ENCODE results near the gene RTEL1.
"Not testable (repeated sequence)": the region's sequence is repeated elsewhere in the genome, so short reads cannot be mapped to it uniquely, and the experiment has no call there.

RTEL1 gene

DNA sequence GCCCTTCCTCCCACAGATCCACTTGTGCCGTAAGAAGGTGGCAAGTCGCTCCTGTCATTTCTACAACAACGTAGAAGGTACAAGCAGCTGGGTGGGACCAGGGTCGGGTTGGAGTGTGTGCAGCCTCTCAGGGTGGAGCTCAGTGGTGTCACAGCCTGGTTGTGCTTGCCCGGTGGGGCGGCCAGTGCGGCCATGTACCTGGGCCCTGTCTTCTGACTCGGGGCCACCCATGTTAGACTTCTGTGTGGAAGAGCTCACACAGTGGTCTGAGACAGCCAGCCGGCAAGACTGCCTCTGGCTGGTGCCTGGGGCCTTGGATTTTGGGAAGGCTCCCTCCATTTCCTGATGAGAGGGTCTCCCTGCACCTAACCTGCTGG is 4.7 kb downstream of the RTEL1 start:
- TF ChIP-seq POLR2A (IDR thresholded peaks at IDR 0.05; ENCODE audit: low read depth, low read length): no peak
- no peak for FAIRE-seq

DNA sequence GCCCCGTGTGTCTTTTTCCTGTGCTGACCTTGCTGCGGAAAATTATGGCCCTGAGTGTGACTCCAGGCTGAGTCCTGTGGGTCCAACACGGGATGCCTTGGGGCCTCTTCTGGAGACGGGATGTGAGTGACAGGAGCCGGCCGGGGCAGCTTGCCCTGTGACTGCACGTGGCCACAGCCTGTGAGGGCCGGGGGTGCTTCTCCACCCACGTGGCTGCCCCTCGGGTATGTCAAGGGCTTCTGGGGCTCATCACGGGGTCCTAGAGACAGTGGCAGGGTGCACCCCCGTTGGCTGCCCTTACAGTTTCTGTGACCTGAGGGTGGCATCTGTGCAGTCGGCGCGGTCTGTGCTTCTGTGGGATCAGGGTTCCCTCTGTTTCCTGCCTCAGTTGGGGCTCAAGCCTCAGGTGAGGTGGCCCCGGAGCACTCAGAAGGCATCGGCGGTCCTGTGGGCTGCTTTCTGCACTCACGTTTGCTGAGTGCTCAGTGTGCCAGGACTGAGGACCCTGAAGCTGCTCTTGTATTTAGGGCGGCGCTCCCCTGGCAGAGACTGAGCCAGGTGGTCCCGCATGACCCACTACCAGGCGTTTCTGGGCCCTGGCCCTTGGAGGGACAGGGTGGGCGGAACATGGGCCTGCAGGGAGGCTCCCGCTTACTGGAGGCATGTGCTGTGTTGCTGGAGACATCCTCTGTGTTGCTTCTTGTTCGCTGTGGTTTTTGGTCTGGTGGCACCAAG is 5.4 kb downstream of the RTEL1 start:
- DNase-seq (ENCODE audit: insufficient read length, low spot score) (no peak), FAIRE-seq (no peak)
- TF ChIP-seq POLR2A (IDR thresholded peaks at IDR 0.05; ENCODE audit: low read depth, low read length): no peak

More for the DNA sequence above, 4.7 kb downstream of the RTEL1 start:
- no peak for DNase-seq (ENCODE audit: insufficient read length, low spot score)

DNA sequence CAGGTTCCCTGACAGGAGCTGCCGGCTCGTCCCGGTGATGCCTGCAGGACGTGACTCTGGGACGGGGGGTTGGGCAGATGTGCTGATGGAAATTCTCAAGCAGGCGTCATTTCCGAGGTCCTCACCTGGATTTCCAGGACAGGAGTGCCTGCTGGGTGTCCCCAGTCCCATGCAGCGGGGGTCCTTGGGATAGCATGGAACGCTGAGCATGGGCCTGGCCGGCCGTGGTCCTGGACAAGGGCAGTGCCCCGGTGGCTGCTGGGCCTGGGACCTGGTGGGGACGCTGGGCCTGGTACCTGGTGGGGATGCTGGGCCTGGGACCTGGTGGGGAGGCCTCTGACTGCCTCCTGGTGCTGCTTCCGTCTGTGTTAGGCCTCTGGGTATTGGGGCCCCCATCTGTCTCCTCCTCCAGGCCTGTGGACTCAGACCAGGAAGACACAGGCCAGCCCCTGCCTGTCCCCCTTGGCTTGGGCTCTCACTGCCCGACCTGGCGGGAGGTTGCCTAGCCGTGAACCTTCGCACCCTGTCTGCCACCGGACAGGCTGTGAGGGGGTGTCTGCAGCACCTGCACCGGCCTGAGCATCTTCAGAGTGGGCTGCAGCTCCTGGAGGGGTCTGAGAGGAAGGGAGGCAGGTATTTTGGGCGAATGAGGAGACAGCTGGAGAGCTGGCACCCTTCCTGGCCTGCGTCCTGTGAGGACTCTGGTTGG is 6.2 kb downstream of the RTEL1 start:
- FAIRE-seq: no peak
- no peak for TF ChIP-seq POLR2A (IDR thresholded peaks at IDR 0.05; ENCODE audit: low read depth, low read length)
- DNase-seq (ENCODE audit: insufficient read length, low spot score): no peak

DNA sequence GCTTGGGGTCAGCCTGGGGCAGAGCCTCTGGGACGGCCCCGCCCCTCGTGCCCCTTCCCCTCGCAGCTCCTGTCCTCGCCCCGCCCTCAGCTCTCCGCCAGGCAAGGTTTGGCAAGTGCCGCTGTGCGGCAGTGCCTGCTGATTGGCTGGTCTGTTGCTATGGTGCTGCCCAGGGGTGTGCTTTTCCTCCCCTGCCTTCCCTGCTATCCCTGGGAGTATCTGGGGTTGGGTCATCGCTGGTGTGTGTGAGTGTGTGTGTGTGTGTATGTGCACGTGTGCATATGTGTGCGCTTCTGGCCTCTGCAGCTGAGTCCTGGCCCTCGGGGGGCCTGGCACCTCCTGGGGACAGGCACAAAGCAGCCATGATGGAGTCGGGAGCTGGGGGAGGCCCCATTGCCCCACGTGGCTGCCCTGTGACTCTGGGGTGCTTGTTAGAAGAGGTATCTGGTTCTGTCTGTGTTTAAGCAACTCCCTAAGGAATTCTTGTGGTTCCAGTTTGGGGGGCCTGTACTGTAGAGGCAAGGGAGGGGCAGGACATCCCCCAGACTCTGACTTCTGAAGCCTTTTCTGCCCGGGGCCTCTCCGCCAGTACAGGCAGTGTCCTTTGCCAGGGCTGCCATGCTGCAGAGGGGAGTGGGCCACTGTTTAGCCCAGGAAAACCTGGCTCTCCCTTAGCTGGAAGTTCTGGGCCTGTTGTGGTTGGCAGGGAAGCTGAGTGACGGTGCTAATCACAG is 6.9 kb downstream of the RTEL1 start:
- DNase-seq (ENCODE audit: insufficient read length, low spot score) (no peak), FAIRE-seq (no peak)
- TF ChIP-seq POLR2A (IDR thresholded peaks at IDR 0.05; ENCODE audit: low read depth, low read length): no peak

DNA sequence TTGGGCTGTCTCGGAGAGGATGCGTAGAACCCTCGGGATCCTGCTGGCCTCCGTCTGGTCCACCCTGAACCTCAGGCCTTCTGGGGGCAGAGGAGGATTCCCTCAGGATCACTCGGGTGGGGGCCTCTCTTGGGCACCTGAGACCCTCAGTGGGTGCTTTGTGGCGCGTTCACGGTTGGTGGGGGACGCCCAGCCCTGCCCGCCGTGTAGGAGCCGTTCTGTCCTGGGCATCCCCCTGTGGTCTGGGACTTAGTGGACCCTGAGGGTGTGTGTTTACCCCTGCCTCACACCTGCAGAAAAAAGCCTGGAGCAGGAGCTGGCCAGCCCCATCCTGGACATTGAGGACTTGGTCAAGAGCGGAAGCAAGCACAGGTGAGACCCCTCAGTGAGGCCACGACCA is 7.6 kb downstream of the RTEL1 start:
- DNase-seq (ENCODE audit: insufficient read length, low spot score) (no peak), FAIRE-seq (no peak)
- no peak for TF ChIP-seq POLR2A (IDR thresholded peaks at IDR 0.05; ENCODE audit: low read depth, low read length)

DNA sequence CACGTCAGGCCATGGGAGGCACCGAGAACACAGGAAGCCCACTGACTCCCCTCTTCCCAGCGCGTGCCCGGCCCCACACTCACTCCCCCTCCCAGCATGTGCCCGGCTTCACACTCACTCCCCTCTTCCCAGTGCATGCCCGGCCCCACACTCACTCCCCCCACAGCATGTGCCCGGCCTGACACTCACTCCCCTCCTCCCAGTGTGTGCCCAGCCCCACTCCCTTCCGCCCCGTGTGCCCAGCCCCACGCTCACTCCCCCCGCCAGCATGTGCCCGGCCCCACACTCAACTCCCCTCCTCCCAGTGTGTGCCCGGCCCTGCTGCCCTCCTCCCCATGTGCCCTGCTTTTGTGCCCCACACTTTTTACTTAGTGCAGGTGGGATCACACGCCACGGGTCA is 9.7 kb downstream of the RTEL1 start:
- no peak for TF ChIP-seq POLR2A (IDR thresholded peaks at IDR 0.05; ENCODE audit: low read depth, low read length)
- no peak for FAIRE-seq
- no peak for DNase-seq (ENCODE audit: insufficient read length, low spot score)

DNA sequence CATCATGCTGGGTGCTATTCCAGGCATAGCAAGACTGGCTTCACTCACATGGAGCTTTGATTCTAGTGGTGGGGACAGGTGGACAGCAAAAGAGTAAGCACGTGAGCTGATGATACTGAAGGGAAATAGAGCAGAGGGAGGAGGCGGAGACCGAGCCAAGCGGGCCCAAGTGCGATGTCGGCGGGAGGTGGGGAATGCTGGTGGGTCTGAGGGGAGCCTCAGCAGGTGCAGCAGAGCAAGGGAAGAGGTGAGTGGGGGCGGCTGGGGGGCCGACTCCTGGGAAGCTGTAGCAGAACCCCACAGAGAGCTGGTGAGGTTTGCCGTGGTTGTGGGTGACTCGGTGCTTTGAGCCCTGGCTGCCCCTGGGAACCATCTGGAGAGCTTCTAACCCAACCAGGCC is 10.2 kb downstream of the RTEL1 start:
- FAIRE-seq (no peak), DNase-seq (ENCODE audit: insufficient read length, low spot score) (no peak)
- no peak for TF ChIP-seq POLR2A (IDR thresholded peaks at IDR 0.05; ENCODE audit: low read depth, low read length)

DNA sequence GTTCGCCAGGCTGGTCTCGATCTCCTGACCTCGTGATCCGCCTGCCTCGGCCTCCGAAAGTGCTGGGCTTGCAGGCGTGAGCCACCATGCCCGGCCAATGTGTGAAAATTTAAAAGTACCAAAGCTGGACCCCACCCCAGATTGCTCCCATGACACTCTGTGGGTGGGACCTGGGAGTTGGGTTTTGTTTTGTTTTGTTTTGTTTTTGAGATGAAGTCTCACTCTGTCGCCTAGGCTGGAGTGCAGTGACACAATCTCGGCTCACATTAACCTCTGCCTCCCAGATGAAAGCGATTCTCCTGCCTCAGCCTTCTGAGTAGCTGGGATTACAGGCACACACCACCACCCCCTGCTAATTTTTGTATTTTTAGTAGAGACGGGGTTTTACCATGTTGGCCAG is 13.6 kb downstream of the RTEL1 start:
- DNase-seq (ENCODE audit: insufficient read length, low spot score); FAIRE-seq: not testable (repeated sequence)

DNA sequence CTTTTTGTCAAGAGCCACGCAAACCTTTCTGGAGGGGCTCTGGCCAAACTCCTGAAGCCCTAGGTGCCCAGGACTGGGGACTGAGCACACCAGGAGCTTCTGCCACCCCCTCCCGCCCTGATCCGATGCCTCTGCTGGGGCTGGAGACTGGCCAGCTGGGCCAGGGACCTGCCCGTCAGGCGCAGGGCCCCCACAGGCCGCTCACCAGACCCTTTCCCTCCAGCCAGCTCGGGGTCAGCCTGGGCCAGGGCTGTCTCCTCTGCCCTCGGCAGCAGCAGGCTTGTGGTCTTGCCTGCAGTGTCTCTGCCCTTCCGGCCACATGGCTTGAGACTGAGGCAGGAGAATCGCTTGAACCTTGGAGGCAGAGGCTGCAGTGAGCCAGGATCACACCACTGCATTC is 14.6 kb downstream of the RTEL1 start:
- TF ChIP-seq POLR2A (IDR thresholded peaks at IDR 0.05; ENCODE audit: low read depth, low read length): no peak

DNA sequence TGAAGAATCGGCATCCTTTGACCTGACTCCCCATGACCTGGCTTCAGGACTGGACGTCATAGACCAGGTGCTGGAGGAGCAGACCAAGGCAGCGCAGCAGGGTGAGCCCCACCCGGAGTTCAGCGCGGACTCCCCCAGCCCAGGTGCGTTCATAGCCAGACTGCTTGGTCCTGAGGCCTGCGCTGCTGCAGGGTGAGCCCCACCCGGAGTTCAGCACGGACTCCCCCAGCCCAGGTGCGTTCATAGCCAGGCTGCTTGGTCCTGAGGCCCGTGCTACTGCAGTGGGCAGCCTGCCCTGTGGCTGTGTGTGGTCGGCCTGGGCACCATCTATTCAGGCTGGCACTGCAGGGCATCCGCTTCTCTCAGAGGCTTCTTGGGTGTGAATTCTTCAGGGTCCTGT is 15.8 kb downstream of the RTEL1 start:
- TF ChIP-seq POLR2A (IDR thresholded peaks at IDR 0.05; ENCODE audit: low read depth, low read length): no peak
- no peak for FAIRE-seq
- DNase-seq (ENCODE audit: insufficient read length, low spot score): no peak

More for the DNA sequence above, 14.6 kb downstream of the RTEL1 start:
- DNase-seq (ENCODE audit: insufficient read length, low spot score): no peak
- no peak for FAIRE-seq

DNA sequence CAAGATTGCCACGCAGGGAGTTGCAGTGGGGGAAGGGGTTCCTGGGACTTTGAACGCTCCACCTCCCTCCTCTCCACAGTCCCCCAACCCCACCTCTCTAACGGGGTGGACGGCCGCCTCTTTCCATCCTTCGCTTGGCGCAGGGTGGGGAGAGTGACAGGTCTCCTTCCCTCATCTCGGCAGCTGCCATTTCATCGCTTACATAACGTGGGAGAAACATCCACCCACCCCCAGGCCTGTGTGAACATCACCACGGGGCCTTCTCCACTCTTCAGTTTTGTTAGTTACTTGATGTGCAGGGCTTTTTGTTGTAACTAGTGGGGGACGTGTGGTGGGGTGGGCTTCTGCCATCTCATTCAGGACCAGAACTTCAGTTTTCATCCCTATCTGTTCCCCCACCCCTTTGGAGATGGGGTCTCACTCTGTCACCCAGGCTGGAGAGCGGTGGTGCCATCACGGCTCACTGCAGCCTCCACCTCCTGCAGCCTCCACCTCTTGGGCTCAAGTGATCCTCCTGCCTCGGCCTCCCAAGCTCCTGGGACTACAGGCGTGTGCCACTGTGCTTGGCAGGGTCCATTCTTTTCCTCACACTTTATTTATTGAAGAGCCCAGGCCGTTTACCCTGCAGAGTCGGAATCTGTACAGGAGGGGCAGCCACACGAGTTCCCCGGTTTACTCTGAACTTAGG is 17.7 kb downstream of the RTEL1 start:
- no peak for DNase-seq (ENCODE audit: insufficient read length, low spot score)
- FAIRE-seq: no peak
- TF ChIP-seq POLR2A (IDR thresholded peaks at IDR 0.05; ENCODE audit: low read depth, low read length): no peak

DNA sequence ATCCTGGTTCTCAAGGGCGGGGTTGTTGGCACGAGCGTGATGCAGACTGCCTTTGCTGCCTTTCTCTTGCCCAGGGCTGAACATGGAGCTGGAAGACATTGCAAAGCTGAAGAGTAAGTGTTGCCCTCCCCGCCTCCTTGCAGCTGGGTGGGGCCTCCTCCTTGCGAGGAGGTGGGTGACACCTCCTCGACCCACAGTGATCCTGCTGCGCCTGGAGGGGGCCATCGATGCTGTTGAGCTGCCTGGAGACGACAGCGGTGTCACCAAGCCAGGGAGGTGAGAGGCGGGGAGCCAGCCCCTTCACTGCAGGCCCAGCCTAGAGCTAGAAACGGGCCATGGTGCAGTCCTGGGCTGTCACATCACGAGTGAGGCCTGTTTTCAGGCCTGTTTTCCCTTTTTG is 20.0 kb downstream of the RTEL1 start:
- FAIRE-seq: no peak
- no peak for DNase-seq (ENCODE audit: insufficient read length, low spot score)
- TF ChIP-seq POLR2A (IDR thresholded peaks at IDR 0.05; ENCODE audit: low read depth, low read length): no peak

DNA sequence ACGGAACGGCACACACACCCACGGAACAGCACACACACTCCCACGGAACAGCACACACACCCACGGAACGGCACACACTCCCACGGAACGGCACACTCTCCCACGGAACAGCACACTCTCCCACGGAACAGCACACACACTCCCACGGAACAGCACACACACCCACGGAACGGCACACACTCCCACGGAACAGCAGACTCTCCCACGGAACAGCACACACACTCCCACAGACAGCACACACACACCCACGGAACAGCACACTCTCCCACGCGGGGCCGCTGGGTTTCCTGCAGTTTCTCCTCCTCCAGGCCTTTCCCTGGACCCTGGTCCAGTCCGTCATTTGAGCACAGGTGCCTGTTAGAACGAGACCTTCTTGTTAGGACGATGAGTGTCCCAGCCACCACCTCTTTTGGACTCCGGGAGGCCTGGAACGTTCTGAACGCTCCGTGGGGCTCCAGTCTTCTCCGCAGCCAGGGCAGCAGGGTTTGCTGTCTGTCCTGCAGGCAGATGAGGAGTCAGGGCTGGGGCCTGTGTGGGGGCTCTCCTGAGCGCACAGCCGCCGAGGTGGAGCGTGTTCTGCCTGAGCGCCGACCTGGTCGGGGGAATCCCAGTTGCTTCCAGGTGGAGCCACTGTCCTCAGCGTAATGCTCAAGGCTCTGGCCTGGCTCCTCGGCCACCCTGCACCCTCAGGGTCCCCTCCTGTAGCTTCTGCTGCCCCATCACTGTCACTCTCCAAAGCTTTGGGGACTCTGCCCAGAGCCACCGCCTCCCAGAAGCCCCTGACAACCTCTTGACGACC is 20.8 kb downstream of the RTEL1 start:
- no peak for FAIRE-seq
- no peak for DNase-seq (ENCODE audit: insufficient read length, low spot score)
- TF ChIP-seq POLR2A (IDR thresholded peaks at IDR 0.05; ENCODE audit: low read depth, low read length): no peak
